ENCODE results near the gene CLEC4G.

The CLEC4G gene

GRCh38 chr19:7738023-7738422 is 6.1 kb upstream of the CLEC4G start:
- H3K36me3 ChIP-seq: no peaks in the 10 kb centered on the region
- H3K9me3 ChIP-seq: no peaks in the 10 kb centered on the region
- peaks cover 13% of the 10 kb centered on the region; the same call in 1 of the 2 replicates for H3K27me3 ChIP-seq
- no peaks in the 10 kb centered on the region for H3K4me1 ChIP-seq
- DNase-seq: no peak
- H3K4me3 ChIP-seq (ENCODE audit: low read depth, low read length): no peak overlapping the region
- TF ChIP-seq, protein P1, sequence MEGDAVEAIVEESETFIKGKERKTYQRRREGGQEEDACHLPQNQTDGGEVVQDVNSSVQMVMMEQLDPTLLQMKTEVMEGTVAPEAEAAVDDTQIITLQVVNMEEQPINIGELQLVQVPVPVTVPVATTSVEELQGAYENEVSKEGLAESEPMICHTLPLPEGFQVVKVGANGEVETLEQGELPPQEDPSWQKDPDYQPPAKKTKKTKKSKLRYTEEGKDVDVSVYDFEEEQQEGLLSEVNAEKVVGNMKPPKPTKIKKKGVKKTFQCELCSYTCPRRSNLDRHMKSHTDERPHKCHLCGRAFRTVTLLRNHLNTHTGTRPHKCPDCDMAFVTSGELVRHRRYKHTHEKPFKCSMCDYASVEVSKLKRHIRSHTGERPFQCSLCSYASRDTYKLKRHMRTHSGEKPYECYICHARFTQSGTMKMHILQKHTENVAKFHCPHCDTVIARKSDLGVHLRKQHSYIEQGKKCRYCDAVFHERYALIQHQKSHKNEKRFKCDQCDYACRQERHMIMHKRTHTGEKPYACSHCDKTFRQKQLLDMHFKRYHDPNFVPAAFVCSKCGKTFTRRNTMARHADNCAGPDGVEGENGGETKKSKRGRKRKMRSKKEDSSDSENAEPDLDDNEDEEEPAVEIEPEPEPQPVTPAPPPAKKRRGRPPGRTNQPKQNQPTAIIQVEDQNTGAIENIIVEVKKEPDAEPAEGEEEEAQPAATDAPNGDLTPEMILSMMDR (IDR thresholded peaks at IDR 0.05; ENCODE audit: low read depth, low read length): no peak

GRCh38 chr19:7737215-7737614 is 5.3 kb upstream of the CLEC4G start:
- no peak overlapping the region for H3K4me3 ChIP-seq (ENCODE audit: low read depth, low read length)
- no peak for DNase-seq
- H3K36me3 ChIP-seq: no peaks in the 10 kb centered on the region
- TF ChIP-seq, protein P1 (IDR thresholded peaks at IDR 0.05; ENCODE audit: low read depth, low read length): no peak
- H3K27me3 ChIP-seq: peaks cover 17% of the 10 kb centered on the region
- H3K4me1 ChIP-seq: no peaks in the 10 kb centered on the region
- H3K9me3 ChIP-seq: no peaks in the 10 kb centered on the region

DNA sequence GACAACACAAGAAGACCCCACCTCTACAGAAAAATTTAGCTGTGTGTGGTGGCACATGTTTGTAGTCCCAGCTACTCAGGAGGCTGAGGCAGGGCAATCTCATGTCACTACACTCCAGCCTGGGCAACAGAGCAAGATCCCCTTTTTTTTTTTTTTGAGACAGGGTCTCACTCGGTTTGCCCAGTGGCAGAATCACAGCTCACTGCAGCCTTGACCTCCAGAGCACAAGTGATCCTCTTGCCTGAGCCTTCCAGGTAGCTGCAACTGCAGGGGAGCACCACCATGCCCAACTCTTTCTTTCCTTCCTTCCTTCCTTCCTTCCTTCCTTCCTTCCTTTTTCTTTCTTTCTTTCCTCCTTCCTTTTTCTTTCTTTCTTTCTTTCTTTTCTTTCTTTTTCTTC is 4.2 kb upstream of the CLEC4G start:
- H3K27me3 ChIP-seq: peaks cover 28% of the 10 kb centered on the region
- no peak overlapping the region for H3K4me3 ChIP-seq (ENCODE audit: low read depth, low read length)
- H3K36me3 ChIP-seq: no peaks in the 10 kb centered on the region
- no peaks in the 10 kb centered on the region for H3K9me3 ChIP-seq
- H3K4me1 ChIP-seq: no peaks in the 10 kb centered on the region
- no peak for DNase-seq
- TF ChIP-seq, protein P1 (IDR thresholded peaks at IDR 0.05; ENCODE audit: low read depth, low read length): no peak

- Histone ChIP-seq H3K36me3 (no peaks in the 10 kb centered on the region), H3K27me3 (peaks cover 40% of the 10 kb centered on the region), H3K4me3 (ENCODE audit: low read depth, low read length) (no peak overlapping the region), H3K9me3 (no peaks in the 10 kb centered on the region), H3K4me1 (no peaks in the 10 kb centered on the region)
- no peak for DNase-seq
- TF ChIP-seq, protein P1 (IDR thresholded peaks at IDR 0.05; ENCODE audit: low read depth, low read length): no peak
These were observed 2.6 kb upstream of the CLEC4G start for GRCh38 chr19:7734220-7735203.

GRCh38 chr19:7733376-7733775 is 1.5 kb upstream of the CLEC4G start:
- Histone ChIP-seq H3K4me3 (ENCODE audit: low read depth, low read length) (no peak overlapping the region), H3K4me1 (no peaks in the 10 kb centered on the region), H3K9me3 (no peaks in the 10 kb centered on the region), H3K36me3 (no peaks in the 10 kb centered on the region), H3K27me3 (peaks cover 52% of the 10 kb centered on the region)
- DNase-seq: no peak
- TF ChIP-seq, protein P1 (IDR thresholded peaks at IDR 0.05; ENCODE audit: low read depth, low read length): no peak

GRCh38 chr19:7731615-7732014 is 295 bp downstream of the CLEC4G start:
- no peak overlapping the region for H3K4me3 ChIP-seq (ENCODE audit: low read depth, low read length)
- TF ChIP-seq, protein P1 (IDR thresholded peaks at IDR 0.05; ENCODE audit: low read depth, low read length): no peak
- no peak for DNase-seq
- no peaks in the 10 kb centered on the region for H3K4me1 ChIP-seq
- H3K27me3 ChIP-seq: peaks cover 59% of the 10 kb centered on the region
- H3K9me3 ChIP-seq: no peaks in the 10 kb centered on the region
- no peaks in the 10 kb centered on the region for H3K36me3 ChIP-seq

Data from BE2C (cell line).